Trophoblast cell (in vitro differentiated cells and primary cell): ENCODE measurements around the gene RPTN.

ENCODE experiments used
- DNase-seq, 2 donors: peaks; one replicate each; pipeline ENCODE4 v3.0.0-alpha.2; 2016
- H2AFZ ChIP-seq: 2 replicates; pipeline ENCODE4 v1.6.1; 2013; ENCODE audit warnings: low read length, moderate library complexity, mild to moderate bottlenecking; ENCODE audit not compliant: insufficient read depth, poor library complexity
- H2AK5ac ChIP-seq: 2 replicates; pipeline ENCODE4 v1.6.1; 2013; ENCODE audit warnings: mild to moderate bottlenecking, low read length
- H2BK120ac ChIP-seq: 2 replicates; pipeline ENCODE4 v1.6.1; 2013; ENCODE audit warnings: low read length, mild to moderate bottlenecking, moderate library complexity; ENCODE audit not compliant: insufficient read depth, poor library complexity
- H2BK12ac ChIP-seq: 2 replicates; pipeline ENCODE4 v1.6.1; 2013; ENCODE audit warnings: mild to moderate bottlenecking, low read length, moderate library complexity
- H2BK5ac ChIP-seq: 2 replicates; pipeline ENCODE4 v1.6.1; 2013; ENCODE audit warnings: low read length, low read depth, moderate library complexity, mild to moderate bottlenecking; ENCODE audit not compliant: poor library complexity
- H3K14ac ChIP-seq: 2 replicates; pipeline ENCODE4 v1.6.1; 2013; ENCODE audit warnings: mild to moderate bottlenecking, low read length
- H3K18ac ChIP-seq: 2 replicates; pipeline ENCODE4 v1.6.1; 2013; ENCODE audit warnings: mild to moderate bottlenecking, low read length
- H3K23ac ChIP-seq: 2 replicates; pipeline ENCODE4 v1.6.1; 2013; ENCODE audit warnings: low read length
- H3K27ac ChIP-seq: 2 replicates; pipeline ENCODE4 v1.5.1; 2013; ENCODE audit warnings: low read depth, mild to moderate bottlenecking, inconsistent platforms, low read length, moderate library complexity
- H3K27me3 ChIP-seq: 2 replicates; pipeline ENCODE4 v1.6.1; 2013; ENCODE audit warnings: inconsistent platforms, mild to moderate bottlenecking, low read length, moderate library complexity; ENCODE audit not compliant: insufficient read depth
- H3K36me3 ChIP-seq, 2 experiments: 1 replicate in 1 of 2; 2 replicates in 1 of 2; pipeline ENCODE4 v1.6.1; 2013; ENCODE audit warnings: low read length in 2 of 2, mild to moderate bottlenecking in 2 of 2, moderate library complexity in 1 of 2; ENCODE audit not compliant: insufficient read depth in 2 of 2, control insufficient read depth in 1 of 2
- H3K4ac ChIP-seq: 2 replicates; pipeline ENCODE4 v1.6.1; 2013; ENCODE audit warnings: low read depth, mild to moderate bottlenecking, low read length, moderate library complexity
- H3K4me1 ChIP-seq, 2 experiments: 1 replicate in 1 of 2; 2 replicates in 1 of 2; pipeline ENCODE4 v1.6.1; 2013; ENCODE audit warnings: low read length in 2 of 2, mild to moderate bottlenecking in 2 of 2, moderate library complexity in 1 of 2; ENCODE audit not compliant: insufficient read depth in 2 of 2, control insufficient read depth in 1 of 2
- H3K4me2 ChIP-seq: 2 replicates; pipeline ENCODE4 v1.6.1; 2013; ENCODE audit warnings: inconsistent platforms, mild to moderate bottlenecking, low read length, moderate library complexity
- H3K4me3 ChIP-seq: 2 replicates; pipeline ENCODE4 v1.5.1; 2013; ENCODE audit warnings: mild to moderate bottlenecking, low read depth, low read length, inconsistent platforms
- H3K79me1 ChIP-seq: one replicate; pipeline ENCODE4 v1.6.1; 2013; ENCODE audit warnings: low read length
- H3K79me2 ChIP-seq: 2 replicates; pipeline ENCODE4 v1.6.1; 2013; ENCODE audit warnings: low read length, mild to moderate bottlenecking; ENCODE audit not compliant: control insufficient read depth, insufficient read depth, poor library complexity
- H3K9ac ChIP-seq: 2 replicates; pipeline ENCODE4 v1.6.1; 2013; ENCODE audit warnings: mild to moderate bottlenecking, low read length
- H3K9me3 ChIP-seq: 2 replicates; pipeline ENCODE4 v1.6.1; 2013; ENCODE audit warnings: low read depth, mild to moderate bottlenecking, control low read depth, inconsistent platforms, low read length; ENCODE audit not compliant: insufficient read depth
- H4K12ac ChIP-seq: 2 replicates; pipeline ENCODE4 v1.6.1; 2013; ENCODE audit warnings: low read depth, mild to moderate bottlenecking, low read length, moderate library complexity
- H4K8ac ChIP-seq: 2 replicates; pipeline ENCODE4 v1.6.1; 2013; ENCODE audit warnings: low read depth, mild to moderate bottlenecking, low read length, moderate library complexity
- H4K91ac ChIP-seq: one replicate; pipeline ENCODE4 v1.6.1; 2013; ENCODE audit warnings: low read depth, mild to moderate bottlenecking, low read length, moderate library complexity
- WGBS: extraction: QIAGEN DNeasy Blood & Tissue Kit; methylation state at CpG from one replicate; pipeline ENCODE4 v1.1.7; 2013; ENCODE audit warnings: missing lambda C conversion rate; ENCODE audit not compliant: insufficient read length, insufficient coverage; ENCODE audit errors: extremely low coverage; 5-methylcytosine and 5-hydroxymethylcytosine counted together

RPTN gene

DNA sequence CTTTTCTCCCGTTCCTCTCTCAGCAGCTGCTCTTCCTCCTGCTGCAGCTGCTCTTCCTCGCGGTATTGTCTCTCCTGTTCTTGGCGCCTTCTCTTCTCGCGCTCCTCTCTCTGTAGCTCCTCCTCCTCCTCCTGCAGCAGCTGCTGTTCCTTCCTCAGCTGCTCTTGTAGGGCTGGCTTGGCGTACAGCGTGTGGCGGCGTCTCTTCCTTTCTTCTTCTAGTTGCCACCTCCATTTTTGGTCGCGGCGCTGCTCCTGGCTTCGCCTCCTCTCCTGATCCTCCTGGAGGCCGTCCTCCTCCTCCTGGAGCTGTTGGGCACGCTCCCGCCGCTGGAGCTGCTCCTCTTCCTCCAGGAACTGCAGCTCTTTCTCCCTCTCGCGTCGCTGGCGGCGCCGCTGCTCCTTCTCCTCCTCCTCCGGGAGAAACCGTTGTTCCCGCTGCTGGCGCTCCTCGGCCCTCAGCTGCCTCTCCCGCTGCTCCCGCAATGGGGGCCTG lies 48.6 kb downstream of the RPTN start:
- Histone ChIP-seq H3K4me3 (peak overlapping the region; percentile 23), H3K23ac (no peak overlapping the region), H2AFZ (no peak overlapping the region), H3K4me1 (peaks cover 8 to 15% of the 10 kb centered on the region in 2 experiments), H4K91ac (no peak overlapping the region), H3K36me3 (no peaks in the 10 kb centered on the region), H3K4me2 (peak overlapping the region; percentile 30), H3K9me3 (peaks cover 45% of the 10 kb centered on the region), H3K27me3 (peaks cover 66% of the 10 kb centered on the region), H3K18ac (no peak overlapping the region), H2BK5ac (no peak overlapping the region), H3K4ac (no peak overlapping the region), H3K27ac (no peak overlapping the region), H2BK12ac (no peak overlapping the region), H3K79me2 (no peaks in the 10 kb centered on the region), H3K9ac (no peak overlapping the region), H4K8ac (no peak overlapping the region), H3K79me1 (no peaks in the 10 kb centered on the region), H2AK5ac (no peak overlapping the region), H2BK120ac (no peak overlapping the region), H3K14ac (no peak overlapping the region), H4K12ac (no peak overlapping the region)
- WGBS: no CpG with 5 or more reads among the region's 31 CpGs
- DNase-seq: peak; percentile 40 to 53

DNA sequence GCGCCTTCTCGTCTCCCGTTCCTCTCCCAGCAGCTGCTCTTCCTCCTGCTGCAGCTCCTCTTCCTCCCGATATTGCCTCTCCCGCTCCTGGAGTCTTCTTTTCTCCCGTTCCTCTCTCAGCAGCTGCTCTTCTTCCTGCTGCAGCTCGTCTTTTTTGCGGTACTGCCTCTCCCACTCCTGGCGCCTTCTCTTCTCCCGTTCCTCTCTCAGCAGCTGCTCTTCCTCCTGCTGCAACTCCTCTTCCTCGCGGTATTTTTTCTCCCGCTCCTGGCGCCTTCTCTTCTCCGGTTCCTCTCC lies 49.1 kb downstream of the RPTN start:
- H3K4me1 ChIP-seq: peaks cover 8 to 15% of the 10 kb centered on the region in 2 experiments
- H2AFZ ChIP-seq: no peak overlapping the region
- no peaks in the 10 kb centered on the region for H3K79me2 ChIP-seq
- H4K8ac ChIP-seq: no peak overlapping the region
- no peak overlapping the region for H4K12ac ChIP-seq
- no peak overlapping the region for H3K27ac ChIP-seq
- H3K27me3 ChIP-seq: peaks cover 64% of the 10 kb centered on the region
- H4K91ac ChIP-seq: no peak overlapping the region
- no peak overlapping the region for H2BK12ac ChIP-seq
- no peaks in the 10 kb centered on the region for H3K79me1 ChIP-seq
- no CpG with 5 or more reads among the region's 15 CpGs for WGBS
- no peak overlapping the region for H3K4me2 ChIP-seq
- H3K36me3 ChIP-seq: no peaks in the 10 kb centered on the region
- H3K4me3 ChIP-seq: no peak overlapping the region
- no peak overlapping the region for H3K9ac ChIP-seq
- no peak overlapping the region for H3K23ac ChIP-seq
- H2AK5ac ChIP-seq: no peak overlapping the region
- H3K9me3 ChIP-seq: peaks cover 45% of the 10 kb centered on the region
- H3K18ac ChIP-seq: no peak overlapping the region
- no peak overlapping the region for H2BK120ac ChIP-seq
- no peak overlapping the region for H3K14ac ChIP-seq
- H3K4ac ChIP-seq: no peak overlapping the region
- DNase-seq: no peak
- H2BK5ac ChIP-seq: no peak overlapping the region

DNA sequence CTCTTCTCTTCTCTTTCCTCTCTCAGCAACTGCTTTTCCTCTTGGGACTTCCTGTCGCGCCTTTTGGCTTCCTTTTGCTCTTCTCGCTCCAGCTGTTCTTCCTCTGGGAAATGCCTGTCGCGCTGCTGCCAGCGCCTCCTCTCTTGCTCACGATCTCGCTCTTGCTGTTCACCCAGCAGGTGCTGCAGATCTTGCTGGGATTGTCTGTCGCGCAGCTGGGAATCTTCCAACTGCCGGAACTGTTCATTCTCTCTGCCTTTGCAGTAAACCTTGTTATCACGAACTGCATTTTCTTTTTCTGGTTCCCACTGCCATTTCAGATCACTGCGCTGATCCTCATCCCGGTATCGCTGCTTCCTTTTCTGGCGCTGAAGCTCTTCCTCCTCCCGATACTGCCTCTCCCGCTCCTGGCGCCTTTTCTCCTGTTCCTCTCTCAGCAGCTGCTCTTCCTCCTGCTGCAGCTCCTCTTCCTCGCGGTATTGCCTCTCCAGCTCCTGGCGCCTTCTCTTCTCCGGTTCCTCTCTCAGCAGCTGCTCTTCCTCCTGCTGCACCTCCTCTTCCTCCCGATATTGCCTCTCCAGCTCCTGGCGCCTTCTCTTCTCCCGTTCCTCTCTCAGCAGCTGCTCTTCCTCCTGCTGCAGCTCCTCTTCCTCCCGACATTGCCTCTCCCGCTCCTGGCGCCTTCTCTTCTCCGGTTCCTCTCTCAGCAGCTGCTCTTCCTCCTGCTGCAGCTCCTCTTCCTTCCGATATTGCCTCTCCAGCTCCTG lies 49.6 kb downstream of the RPTN start:
- Histone ChIP-seq H3K36me3 (no peaks in the 10 kb centered on the region), H3K9ac (no peak overlapping the region), H3K14ac (no peak overlapping the region), H2BK12ac (no peak overlapping the region), H4K91ac (no peak overlapping the region), H2BK5ac (no peak overlapping the region), H2AK5ac (no peak overlapping the region), H3K79me2 (no peaks in the 10 kb centered on the region), H3K4me1 (peaks cover 8 to 15% of the 10 kb centered on the region in 2 experiments), H4K8ac (no peak overlapping the region), H3K4me2 (no peak overlapping the region), H3K27ac (no peak overlapping the region), H4K12ac (no peak overlapping the region), H2AFZ (no peak overlapping the region), H3K9me3 (peaks cover 45% of the 10 kb centered on the region), H2BK120ac (no peak overlapping the region), H3K4ac (no peak overlapping the region), H3K18ac (no peak overlapping the region), H3K79me1 (no peaks in the 10 kb centered on the region), H3K4me3 (no peak overlapping the region), H3K23ac (no peak overlapping the region), H3K27me3 (peaks cover 64% of the 10 kb centered on the region)
- peak in 1 of 2 donors; percentile 43 for DNase-seq
- no CpG with 5 or more reads among the region's 31 CpGs for WGBS

DNA sequence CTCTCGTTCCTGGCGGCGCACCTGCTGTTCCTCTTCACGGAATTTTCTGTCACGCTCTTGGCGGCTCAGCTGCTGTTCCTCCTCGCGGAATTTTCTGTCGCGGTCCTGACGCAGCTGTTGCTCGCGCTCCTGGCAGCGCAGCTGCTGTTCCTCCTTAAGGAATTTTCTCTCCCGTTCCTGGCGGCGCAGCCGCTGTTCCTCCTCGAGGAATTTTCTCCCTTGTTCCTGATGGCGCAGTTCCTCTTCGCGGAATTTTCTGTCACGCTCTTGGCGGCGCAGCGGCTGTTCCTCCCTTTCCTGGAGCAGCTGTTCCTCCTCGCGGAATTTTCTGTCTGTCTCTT lies 50.2 kb downstream of the RPTN start:
- Histone ChIP-seq H3K36me3 (no peaks in the 10 kb centered on the region), H3K4me2 (no peak overlapping the region), H3K18ac (no peak overlapping the region), H3K27me3 (peaks cover 63% of the 10 kb centered on the region), H3K9me3 (peaks cover 45% of the 10 kb centered on the region), H4K91ac (no peak overlapping the region), H3K79me2 (no peaks in the 10 kb centered on the region), H3K4me3 (no peak overlapping the region), H3K23ac (no peak overlapping the region), H3K14ac (no peak overlapping the region), H3K4ac (no peak overlapping the region), H3K79me1 (no peaks in the 10 kb centered on the region), H3K27ac (no peak overlapping the region), H2BK12ac (no peak overlapping the region), H2BK120ac (no peak overlapping the region), H2AK5ac (no peak overlapping the region), H4K8ac (no peak overlapping the region), H3K9ac (no peak overlapping the region), H2BK5ac (no peak overlapping the region), H4K12ac (no peak overlapping the region), H2AFZ (no peak overlapping the region), H3K4me1 (peaks cover 8 to 15% of the 10 kb centered on the region in 2 experiments)
- no CpG with 5 or more reads among the region's 28 CpGs for WGBS
- no peak for DNase-seq
